HuH-7.5 (cell line): ENCODE measurements around the gene MUCL3.
"Not testable (repeated sequence)": the region's sequence is repeated elsewhere in the genome, so short reads cannot be mapped to it uniquely, and the experiment has no call there.

Experiments used
- DNase-seq: peaks from one replicate; pipeline ENCODE4 v3.0.0; 2011; ENCODE audit warnings: low spot score

The MUCL3 gene

DNA sequence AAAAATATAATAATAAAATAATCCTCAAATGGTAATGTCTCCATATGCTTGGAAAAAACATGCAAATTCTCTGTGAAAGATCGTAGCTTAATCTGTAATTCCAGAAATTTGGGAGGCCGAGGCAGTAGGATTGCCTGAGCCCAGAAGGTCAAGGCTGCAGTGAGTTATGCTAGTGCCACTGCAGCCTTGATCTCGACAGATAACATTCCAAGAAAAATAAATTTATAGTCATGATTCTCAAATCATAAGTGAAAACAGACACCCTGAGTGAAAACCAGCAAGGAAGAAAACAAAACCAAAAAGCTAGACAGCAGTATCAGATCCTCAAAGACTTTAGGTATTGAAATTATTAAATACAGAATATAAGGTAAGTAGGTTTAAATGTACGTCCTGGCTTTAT is 38.9 kb downstream of the MUCL3 start:
- no peak for DNase-seq

DNA sequence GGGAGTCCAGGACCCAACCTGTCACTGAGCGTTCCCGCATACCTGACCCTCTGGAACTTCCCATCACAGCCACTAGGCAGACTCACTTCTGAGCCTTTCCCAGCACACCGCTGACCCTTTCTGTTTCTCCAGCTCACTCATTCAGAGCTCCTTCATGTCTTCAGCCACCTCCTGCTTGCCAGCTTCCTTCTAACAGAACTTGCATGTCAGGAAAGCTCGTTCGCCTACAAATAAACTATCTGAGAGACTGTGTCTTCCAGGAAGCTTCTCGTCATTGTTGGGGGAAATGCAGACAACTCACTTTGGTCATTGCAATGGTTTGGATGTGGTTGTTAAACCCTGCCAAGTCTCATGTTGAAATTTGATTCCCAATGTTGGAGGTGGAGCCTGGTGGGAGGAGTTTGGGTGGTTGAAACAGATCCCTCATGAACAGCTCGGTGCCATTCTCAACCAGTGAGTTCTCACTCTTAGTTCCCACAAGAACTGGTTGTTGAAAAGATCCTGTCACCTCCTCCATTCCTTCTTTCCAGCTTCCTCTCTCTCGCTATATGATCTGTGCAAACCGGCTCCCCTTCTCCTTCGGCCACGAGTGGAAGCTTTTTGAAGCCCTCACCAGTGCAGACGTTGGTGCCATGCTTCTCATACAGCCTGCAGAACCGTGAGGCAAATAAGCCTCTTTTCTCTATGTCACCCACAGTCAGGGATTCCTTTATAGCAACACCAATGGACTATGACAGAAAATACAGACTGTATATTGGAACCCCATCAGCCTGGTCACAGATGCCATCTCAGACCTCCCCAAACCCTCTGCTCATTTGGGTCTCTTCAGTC is 41.4 kb downstream of the MUCL3 start:
- peak; percentile 17 for DNase-seq

DNA sequence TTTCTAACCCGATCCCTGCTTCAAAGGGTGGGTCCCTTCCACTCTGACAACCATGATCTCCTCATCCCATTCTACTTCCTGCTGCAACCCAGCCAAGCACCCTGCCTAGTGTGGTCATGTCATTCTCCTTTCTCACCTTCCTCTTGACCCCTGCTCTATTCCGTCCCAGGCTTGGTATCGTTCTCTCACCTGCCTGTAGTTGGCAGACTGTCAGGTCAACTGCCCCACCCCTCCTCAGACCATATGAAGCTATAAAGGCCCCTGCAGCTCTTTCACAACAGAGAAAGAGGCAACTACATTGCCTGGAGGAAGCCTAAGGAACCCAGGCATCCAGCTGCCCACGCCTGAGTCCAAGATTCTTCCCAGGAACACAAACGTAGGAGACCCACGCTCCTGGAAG is 42.7 kb downstream of the MUCL3 start, which contains the start of gene MUC21:
MUC21 (plus strand) TSS at position 280 of the 400 bp plus-strand sequence. CDS start 241 bp downstream, outside the sequence.
- no peak for DNase-seq

DNA sequence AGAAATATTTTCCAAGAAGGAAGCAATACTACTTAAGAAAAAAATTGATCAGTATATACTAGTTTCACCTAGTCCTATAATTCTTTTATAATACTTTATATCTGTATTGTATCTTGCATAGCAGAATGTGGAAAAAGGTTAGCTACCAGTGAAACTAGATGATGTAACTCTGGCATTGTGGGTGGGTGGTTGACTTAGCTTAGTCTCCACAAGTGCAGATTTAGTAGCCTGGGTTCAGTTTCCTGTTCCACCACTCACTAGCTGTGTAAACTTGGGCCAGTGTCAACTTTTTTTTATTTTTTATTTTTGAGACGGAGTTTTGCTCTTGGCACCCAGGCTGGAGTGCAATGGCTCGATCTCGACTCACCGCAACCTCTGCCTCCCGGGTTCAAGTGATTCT is 44.7 kb downstream of the MUCL3 start:
- no peak for DNase-seq

DNA sequence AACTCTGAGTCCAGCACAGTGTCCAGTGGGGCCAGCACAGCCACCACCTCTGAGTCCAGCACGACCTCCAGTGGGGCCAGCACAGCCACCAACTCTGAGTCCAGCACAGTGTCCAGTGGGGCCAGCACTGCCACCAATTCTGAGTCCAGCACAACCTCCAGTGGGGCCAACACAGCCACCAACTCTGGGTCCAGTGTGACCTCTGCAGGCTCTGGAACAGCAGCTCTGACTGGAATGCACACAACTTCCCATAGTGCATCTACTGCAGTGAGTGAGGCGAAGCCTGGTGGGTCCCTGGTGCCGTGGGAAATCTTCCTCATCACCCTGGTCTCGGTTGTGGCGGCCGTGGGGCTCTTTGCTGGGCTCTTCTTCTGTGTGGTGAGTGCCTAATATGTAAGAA is 46.5 kb downstream of the MUCL3 start:
- no peak for DNase-seq

DNA sequence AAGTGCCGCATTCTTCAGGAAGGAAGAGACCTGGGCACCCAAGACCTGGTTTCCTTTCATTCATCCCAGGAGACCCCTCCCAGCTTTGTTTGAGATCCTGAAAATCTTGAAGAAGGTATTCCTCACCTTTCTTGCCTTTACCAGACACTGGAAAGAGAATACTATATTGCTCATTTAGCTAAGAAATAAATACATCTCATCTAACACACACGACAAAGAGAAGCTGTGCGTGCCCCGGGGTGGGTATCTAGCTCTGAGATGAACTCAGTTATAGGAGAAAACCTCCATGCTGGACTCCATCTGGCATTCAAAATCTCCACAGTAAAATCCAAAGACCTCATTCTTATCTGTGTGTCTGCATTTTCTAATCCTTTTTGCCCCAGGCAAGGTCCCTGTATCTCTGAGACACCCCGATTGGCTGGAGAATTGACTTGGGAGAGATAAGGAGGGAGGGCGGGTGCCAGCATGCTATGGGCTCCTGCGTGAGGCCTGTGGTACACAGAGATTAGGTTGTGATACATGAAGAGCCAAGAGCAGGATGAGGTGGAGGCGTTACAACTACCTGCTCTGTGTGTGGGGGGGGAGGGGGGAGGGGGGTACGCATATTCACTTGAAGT is 47.5 kb downstream of the MUCL3 start:
- DNase-seq = no peak

DNA sequence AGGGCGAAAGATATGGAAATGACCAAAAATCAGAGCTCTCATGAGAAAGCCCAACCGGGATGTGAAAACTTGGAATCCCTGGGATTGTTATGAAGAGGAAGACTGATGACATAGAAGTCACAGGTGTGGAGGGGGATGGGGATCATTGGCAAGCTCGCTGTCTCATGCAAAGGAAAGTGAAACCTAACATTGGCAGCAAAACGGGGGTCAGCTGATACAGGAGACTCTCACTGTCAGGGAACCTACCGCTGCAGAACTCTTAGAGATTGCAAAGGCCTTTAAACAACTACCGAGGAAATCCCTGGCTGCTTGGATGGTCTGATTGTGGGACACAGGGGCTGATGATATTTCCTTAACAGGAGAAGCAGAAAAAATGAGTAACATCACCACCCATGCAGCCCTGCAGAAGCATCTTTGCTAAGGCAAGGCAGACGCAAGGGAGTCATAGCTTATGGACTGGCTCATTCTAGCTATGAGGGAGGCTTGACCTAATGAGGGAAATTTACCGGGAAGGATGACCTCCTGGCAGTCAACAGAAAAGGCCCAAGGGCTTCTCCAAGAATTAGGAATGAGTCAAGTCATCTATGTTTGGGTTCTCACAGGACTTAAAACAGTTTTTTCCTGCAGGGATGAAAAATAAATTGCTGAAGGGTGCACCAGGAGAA is 49.8 kb downstream of the MUCL3 start:
- no peak for DNase-seq

DNA sequence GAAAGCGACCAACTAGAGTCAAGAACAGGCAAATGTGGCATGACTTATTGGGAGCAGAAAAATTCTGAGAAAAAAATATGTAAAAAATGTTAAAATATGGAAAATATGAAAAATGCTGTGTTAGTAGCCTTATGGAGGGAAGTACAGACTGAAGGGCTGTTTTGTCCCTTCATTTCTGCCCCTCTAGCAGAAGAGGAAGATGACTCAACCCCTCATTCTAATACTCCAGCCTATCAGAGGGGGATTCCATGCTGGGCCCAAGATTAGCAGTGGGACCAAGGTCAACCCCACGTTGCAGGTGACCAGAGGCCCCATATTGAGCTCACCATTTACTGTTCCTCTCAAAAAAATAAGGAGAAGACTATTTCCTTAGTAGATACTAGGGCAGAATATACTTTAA is 51.1 kb downstream of the MUCL3 start:
- DNase-seq = no peak

DNA sequence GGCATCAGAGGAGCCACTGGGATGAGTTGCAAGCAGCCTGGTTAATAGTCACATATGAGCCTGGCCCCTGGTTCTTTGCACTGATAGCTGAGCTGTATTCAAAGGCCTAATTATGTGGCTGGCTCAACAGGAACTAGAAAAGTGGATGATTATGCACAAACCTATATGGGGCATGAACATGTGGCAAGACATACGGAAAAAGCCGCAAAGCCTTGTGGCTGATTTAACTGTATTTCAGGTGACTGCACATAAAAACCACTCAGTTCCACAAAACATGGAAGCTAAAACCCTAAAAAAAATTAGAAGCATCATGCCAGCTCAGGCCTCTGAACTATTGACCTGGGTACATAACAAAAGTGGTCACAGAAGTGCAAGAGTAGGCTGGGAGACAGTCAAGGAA is 56.5 kb downstream of the MUCL3 start:
- no peak for DNase-seq

DNA sequence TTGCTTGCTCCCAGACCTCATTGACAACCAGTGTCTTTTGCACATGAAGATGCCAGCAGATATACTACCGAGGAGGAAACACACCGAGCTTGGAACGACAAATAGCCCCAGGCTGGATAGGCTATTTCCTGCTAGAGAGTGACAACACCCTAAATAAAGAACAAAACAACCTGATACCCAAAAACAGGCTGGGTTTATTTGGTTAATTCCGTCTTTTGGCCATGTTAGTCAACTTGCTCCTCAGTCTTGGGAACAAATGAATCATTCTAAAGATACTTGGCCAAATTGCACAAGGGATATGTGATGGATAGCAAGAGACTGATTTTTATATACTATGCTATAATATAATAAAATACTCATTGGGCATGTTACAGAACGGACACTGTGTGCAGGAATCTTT is 58.0 kb downstream of the MUCL3 start:
- no peak for DNase-seq

DNA sequence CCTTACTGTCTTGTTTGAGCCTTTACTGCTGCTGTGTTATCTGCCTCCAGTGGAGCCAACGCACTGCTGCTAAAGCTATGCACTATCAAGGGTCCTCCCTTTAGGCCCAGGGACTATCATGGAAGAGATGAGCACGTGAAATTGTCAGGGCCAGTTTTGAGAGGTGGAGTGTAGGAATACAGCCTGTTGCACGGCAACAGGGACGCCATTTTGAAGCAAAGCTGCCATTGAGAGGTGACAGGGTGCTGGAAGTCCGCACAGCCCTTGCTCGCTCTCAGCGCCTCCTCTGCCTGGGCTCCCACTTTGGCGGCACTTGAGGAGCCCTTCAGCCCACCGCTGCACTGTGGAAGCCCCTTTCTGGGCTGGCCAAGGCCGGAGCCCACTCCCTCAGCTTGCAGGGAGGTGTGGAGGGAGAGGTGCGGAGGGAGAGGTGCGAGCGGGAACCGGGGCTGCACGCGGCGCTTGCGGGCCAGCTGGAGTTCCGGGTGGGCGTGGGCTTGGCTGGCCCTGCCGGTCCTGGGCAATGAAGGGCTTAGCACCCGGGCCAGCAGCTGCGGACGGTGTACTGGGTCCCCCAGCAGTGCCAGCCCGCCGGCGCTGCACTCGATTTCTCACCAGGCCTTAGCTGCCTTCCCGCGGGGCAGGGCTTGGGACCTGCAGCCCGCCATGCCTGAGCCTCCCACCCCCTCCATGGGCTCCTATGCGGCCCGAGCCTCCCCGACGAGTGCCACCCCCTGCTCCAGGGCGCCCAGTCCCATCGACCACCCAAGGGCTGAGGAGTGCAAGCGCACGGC is 59.5 kb downstream of the MUCL3 start:
- DNase-seq = not testable (repeated sequence)

DNA sequence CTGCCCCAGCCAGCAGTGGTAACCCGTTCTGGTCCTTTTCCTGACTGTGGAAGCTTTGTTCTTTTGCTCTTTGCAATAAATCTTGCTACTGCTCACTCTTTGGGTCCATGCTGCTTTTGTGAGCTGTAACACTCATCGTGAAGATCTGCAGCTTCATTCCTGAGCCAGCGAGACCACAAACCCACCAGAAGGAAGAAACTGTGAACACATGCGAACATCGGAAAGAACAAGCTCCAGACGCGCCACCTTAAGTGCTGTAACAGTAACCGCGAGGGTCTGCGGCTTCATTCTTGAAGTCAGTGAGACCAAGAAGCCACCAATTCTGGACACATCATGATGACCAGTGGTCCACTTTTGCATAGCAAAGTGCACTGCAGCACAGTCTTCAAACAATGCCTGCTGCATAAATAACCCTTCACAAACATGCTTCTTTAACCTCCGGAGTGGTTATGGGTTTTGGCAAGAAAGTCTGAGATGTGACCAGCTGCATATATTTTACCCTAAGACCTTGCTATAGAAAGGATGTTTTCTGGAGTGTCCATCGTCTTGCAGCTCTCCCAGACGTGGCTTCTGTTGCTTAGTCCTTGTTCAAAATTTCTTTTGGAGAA is 60.6 kb downstream of the MUCL3 start:
- no peak for DNase-seq

DNA sequence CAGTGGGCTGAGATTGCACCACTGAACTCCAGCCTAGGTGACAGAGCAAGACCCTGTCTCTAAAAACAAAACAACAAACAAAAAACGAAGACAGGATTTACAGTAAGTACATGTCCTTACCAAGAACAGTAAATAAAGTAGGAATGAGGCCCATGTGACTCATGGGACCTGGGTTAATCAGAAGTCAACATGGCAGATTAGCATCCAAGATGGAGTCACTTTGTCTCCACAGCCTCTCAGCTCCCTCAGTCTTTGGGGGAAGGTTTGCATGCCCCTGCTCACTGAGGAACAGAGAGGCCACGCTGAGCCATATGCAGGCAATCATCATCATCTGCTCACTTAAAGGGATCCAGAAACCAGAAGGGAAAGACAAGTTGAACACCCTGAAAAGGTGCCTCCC is 61.7 kb downstream of the MUCL3 start:
- no peak for DNase-seq
